GM21723 (cell line): ENCODE measurements around the gene NHERF2.

Experiments
- ATAC-seq: cut with Tn5 transposase; IDR thresholded peaks from one replicate; pipeline ENCODE4 v1.9.1; 2021; ENCODE audit warnings: mild to moderate bottlenecking, moderate library complexity; ENCODE audit not compliant: unreplicated experiment

The NHERF2 gene

DNA sequence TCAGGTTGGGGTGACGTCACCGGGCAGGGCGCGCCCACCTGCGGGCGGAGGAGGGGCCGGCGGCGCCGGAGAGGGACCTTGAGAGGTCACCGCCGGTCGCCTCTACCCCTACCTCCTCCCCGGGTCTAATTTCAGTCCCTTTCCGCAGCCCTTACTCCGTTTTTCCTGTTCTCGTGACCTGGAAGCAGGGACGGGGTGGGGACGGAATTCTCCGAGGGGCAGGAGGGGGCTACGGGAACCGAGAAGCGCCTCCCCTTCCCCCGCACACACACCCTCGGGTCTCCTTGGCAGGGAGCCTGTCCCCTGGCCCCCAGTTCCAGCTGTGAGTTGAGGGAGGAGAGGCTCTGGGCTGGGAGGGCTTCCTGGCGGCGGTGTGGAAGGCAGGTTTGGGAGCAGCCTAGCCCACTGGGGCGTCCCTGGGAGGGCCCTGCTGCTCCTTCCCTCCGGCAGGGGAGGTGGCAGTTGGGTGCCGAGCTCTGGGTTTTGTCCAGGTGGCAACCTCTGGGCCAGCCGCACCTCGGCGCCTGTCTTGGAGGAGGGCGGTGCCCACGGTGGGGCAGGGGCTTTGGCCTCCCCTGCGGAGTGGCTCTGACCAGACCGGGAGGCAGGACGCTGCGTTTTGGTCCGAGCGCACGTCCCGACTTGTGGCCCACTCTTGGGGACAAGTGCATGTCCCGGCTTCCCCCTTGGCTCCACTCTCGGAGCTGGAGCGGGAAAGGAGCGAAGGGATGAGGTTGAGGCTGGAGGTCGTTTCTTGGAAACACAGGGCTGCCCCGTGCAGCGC lies 36.2 kb upstream of the NHERF2 start:
- ATAC-seq: peak; percentile 6

DNA sequence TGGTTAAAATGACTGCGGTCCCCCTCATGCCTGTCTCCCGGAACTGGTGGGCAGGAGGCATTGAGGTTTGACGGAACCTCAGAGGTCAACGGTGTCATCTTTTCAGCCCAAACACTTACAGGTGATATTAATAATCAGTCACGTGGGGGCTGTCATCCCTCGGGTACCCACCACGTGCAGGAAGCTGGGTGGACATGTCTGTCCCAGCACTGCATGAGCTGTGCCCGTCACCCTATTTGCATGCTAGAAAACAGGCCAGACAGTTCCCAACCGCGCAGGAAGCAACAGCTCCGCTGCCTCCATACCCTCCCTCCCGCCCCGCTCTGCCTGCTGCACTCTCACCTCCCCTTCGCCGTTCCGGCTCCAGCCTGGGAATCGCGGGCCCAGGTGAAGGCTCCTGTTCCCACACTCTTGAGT lies 35.6 kb upstream of the NHERF2 start:
- ATAC-seq: peak; percentile 30

- ATAC-seq: no peak
These were observed 35.1 kb upstream of the NHERF2 start for GRCh38 chr16:1991588-1991947.

DNA sequence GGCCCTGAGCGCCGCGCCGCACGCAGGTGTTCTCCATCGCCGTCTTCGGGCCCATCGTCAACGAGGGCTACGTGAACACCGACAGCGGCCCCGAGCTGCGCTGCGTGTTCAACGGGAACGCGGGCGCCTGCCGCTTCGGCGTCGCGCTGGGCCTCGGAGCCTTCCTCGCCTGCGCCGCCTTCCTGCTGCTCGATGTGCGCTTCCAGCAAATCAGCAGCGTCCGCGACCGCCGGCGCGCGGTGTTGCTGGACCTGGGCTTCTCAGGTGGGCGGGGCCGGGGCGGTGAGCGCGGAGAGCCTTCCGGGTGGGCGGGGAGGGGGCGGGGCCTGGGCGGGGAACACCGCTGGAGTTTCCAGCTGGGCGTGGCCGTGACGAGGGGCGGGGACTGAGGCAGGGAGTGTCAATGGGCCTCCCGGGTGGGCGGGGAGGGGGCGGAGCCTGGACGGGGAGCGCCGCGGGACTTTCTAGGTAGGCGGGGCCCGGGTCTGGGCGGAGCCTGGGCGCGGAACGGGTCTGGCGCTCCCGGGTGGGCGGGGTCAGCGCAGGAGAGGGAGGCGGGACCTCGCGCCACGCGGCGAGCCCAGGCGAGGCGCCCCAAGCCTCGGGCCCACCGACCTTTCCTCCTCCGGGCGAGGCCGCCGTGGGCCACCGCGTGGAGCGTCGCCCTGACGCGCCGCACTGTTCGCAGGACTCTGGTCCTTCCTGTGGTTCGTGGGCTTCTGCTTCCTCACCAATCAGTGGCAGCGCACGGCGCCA lies 34.6 kb upstream of the NHERF2 start:
- ATAC-seq: peak; percentile 52

GRCh38 chr16:1992704-1993317 lies 33.9 kb upstream of the NHERF2 start:
- no peak for ATAC-seq

DNA sequence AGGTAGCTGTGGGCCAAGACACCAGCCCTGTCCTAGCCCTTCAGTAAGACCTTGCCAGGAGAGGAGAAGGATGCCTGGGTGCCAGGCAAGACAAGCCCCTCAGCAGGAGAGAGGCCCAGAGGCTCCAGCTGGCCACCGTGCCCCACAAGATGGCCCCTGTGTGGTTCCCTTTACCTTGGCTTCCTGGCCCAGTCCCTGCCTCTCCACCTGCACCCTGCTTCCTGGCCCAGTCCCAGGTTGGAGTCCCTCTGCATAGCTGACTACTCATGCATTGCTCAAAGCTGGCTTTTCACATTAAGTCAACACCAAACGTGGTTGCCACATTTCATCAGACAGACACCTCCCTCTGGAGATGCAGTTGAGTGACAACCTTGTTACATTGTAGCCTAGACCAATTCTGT lies 33.0 kb upstream of the NHERF2 start:
- ATAC-seq: no peak

- ATAC-seq: no peak
These were observed 29.0 kb upstream of the NHERF2 start for GRCh38 chr16:1997494-1998359.

GRCh38 chr16:1998360-1998835 lies 28.3 kb upstream of the NHERF2 start:
- ATAC-seq: no peak

DNA sequence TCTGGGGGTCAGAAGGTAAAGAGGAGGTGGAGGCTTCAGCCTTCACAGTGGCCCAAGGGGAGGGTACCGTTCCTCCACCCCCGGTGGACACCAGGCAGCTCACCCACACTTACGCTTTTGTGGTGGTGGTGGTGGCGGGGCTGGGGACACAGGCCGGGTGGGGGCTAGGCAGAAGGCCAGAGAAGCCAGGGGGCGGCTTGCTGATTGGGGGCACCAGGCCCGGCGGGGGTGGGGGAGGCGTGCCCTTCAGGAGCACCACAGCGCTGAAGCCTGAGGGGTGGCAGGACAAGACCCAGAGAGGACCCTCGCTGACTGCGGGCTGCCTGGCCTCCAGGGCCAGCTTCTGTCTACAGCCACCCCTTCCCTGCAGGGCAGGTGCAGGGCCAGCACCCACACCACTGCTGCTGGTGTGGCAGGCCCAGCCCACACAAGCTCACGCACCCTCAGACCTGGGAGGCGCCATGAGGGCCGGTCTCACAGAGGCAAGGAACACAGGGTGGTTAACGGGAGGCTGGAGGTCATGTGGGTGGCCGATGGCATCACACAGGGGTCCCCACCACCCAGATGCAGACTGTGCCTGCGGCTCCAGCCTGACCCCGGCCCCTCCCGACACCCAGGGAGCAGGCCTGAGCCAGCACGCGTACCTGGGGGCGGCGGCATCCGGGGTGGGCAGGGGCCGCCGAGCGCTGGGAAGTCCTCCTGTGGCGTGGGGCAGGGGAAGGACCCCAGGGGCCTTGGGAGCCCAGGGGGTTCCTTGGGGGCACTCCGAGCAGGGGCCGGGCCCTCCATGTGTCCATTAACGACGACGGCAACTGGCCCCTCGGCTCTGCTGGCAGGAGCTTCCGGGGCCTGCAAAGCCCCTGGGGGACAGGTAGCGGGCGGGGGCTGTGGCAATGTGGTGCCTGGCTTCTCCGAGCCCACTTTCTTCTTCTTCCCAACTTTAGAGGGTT lies 27.6 kb upstream of the NHERF2 start:
- ATAC-seq: no peak

DNA sequence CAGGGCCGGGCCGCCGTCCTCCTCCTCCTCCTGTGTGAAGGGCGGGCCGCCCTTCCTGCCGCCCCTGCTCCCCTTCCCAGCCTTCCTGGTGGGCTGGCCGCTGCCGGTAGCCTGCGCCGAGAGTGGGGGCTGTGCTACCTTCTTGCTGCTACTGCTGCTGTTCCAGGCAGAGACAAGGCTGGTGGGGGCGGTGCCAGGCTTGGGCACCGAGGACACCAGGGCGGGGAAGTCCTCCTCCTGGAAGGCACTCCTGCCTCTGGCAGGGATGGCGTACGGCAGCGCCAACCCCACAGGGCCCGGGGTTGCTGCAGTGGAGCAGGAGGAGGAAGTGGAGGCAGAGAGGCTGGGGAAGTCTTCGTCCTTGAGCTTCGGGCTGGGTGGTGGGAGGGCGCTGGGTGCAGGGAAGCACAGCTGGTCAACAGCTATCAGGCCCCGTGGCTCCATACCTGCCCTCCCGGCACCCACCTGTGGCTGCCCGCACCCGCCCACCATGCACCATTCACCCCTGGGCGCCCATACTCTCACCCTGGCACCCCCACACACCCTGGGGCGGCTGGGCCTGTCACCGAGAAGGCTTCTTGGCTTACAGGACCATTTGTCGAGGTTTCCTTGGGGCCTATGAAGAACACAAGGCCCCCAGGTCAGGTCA lies 26.7 kb upstream of the NHERF2 start:
- no peak for ATAC-seq

DNA sequence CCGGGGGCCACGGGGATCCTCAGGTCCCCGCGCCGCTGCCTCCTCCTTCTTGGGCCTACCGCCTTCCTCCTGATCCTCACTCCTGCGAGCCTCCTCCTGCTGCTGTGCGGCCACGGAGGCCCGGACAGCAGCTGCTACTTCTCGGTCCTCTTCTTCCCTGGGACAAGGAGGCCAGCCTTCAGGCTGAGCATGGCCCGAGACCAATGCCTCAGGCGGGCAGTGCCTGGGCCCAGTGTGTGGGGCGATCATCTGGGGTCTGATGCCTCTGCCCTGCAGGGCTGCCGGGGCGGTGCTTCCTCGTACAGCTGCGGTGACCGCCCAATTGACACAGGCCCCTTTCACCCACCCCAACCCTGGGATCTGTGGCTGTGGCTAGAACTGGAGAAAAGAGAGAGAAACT lies 25.7 kb upstream of the NHERF2 start:
- ATAC-seq: no peak

DNA sequence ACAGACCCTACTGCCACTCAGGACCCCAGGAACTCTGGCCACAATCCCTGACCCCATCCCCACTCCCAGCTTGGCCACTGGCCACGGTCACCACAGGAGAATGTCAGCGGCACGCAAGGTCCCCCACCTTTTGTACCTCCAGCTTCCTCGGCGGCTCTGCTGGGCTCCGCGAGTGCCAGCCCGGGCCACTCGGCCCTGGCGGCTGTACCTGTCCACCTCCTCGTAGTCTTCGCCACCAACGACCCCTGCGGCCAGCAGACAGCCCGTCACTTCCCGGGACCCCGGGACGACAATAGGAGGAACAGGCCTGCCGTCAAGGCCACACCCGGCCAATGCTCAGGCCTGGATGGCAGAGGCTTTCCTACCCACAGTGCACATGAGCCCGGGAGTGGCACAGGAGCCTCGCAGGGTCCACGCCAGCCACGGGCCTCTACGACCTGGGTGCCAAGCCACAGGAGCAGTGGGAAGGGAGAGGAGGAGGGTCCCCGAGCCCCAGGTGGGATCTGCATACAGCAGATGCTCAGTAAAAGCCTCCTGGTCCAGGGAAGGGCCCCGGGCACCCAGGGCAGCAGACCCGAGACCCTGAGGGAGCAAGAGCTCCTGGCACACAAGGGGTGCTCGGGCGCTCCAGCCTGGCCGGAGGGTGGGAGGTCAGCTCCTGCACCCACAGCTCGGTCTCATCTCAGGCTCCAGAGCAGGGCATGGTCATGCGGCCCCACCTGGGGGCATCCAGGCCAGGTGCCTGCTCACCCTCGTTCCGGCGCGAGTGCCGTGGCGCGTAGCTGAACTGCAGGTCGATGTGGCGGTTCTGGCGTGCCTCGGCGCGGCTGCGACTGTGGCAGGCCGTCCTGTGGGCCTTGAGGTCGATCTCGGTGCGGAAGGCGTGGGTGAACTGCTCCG lies 25.0 kb upstream of the NHERF2 start:
- no peak for ATAC-seq

GRCh38 chr16:2002406-2003230 lies 24.1 kb upstream of the NHERF2 start:
- ATAC-seq: no peak

DNA sequence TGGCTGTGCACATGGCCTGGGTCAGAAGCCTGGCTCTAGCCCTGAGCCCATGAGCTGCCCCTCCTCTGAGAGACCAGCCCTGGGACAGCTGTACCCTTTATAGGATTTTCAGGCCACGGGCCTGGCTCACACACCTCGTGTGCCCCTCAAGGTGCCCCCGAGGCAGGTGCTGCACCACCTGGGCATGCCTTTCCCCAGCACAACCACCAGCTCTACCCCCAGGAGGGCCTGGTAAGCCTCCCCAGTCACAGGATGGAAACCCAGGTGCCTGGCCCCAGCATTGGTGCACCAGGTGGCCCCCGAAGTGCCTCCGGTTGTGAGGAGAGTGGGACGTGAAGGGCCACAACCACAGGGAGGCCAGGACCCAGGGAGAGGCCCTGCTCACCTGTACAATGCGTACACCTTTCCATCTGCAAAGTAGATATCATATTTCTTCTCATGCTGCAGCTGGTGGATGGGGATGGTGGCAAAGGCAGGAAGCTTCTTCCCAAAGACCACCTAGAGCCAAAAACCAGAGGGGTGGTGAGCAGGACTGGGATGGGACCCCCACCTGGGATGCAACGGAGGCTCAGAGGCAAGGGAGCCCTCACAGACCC lies 23.4 kb upstream of the NHERF2 start:
- ATAC-seq: no peak

- ATAC-seq: no peak
These were observed 22.7 kb upstream of the NHERF2 start for GRCh38 chr16:2003827-2004641.
